Measurements from ENCODE around the gene LAG3.

Gene LAG3

DNA sequence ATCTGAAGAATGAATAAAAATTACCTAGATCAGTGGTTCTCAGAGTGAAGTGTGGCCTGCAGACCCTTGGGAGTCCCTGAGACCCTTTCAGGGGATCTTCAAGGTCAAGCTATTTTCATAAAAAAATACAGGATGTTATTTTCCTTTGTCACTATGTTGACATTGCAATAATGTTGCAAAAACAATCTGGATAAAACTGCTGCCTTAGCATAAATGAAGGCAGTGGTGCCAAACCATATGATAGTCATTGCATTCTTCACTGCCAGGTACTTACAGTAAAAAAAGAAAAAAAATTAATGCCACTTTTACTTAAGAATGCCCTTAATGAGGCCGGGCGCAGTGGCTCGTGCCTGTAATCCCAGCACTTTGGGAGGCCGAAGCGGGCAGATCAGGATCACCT is 15.0 kb downstream of the LAG3 start:
- H3K4me3 Mint-ChIP-seq, result no peak overlapping the region

DNA sequence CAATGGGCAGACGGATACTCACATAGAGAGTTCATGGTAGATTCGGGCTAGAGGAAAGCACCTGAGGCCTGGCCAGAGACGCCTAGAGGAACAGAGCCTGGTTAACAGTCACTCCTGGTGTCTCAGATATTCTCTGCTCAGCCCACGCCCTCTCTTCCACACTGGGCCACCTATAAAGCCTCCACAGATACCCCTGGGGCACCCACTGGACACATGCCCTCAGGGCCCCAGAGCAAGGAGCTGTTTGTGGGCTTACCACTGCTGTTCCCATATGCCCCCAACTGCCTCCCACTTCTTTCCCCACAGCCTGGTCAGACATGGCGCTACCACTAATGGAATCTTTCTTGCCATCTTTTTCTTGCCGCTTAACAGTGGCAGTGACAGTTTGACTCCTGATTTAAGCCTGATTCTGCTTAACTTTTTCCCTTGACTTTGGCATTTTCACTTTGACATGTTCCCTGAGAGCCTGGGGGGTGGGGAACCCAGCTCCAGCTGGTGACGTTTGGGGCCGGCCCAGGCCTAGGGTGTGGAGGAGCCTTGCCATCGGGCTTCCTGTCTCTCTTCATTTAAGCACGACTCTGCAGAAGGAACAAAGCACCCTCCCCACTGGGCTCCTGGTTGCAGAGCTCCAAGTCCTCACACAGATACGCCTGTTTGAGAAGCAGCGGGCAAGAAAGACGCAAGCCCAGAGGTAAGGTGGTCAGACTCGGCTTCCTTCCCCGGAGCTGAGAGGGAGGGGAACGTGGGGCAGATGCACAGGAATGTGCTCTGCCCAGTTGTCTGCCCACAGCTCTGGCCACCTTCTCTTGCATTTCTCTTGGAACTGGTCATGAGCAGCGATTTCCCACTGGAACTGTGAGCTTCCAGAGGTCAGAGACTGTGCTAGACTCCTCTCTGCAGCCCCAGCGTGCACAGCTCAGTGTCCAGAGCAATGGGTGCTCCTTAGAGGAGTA is 16.9 kb downstream of the LAG3 start, which contains the start of gene CD4:
Gene CD4 (plus strand): TSS at position 557 of the 953 bp plus-strand sequence. CDS start 10,611 bp downstream, outside the sequence.
- peaks cover 44% of the 10 kb centered on the region for H3K4me1 Mint-ChIP-seq
- TF ChIP-seq, protein P1, sequence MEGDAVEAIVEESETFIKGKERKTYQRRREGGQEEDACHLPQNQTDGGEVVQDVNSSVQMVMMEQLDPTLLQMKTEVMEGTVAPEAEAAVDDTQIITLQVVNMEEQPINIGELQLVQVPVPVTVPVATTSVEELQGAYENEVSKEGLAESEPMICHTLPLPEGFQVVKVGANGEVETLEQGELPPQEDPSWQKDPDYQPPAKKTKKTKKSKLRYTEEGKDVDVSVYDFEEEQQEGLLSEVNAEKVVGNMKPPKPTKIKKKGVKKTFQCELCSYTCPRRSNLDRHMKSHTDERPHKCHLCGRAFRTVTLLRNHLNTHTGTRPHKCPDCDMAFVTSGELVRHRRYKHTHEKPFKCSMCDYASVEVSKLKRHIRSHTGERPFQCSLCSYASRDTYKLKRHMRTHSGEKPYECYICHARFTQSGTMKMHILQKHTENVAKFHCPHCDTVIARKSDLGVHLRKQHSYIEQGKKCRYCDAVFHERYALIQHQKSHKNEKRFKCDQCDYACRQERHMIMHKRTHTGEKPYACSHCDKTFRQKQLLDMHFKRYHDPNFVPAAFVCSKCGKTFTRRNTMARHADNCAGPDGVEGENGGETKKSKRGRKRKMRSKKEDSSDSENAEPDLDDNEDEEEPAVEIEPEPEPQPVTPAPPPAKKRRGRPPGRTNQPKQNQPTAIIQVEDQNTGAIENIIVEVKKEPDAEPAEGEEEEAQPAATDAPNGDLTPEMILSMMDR (IDR thresholded peaks at IDR 0.05), result no peak
- H3K4me3 Mint-ChIP-seq, result no peak within 1 kb of the TSS
- H3K27ac Mint-ChIP-seq, result no peak within 1 kb of the TSS
- H3K9me3 Mint-ChIP-seq, result no peaks in the 10 kb centered on the region
- H3K36me3 Mint-ChIP-seq (ENCODE audit: low read depth), result no peaks in the 10 kb centered on the region
- peaks cover 3% of the 10 kb centered on the region for H3K27me3 Mint-ChIP-seq (ENCODE audit: low read depth, poor library complexity)
- DNase-seq, result no peak

More for the DNA sequence above, 15.0 kb downstream of the LAG3 start:
- DNase-seq, result no peak
- TF ChIP-seq, protein P1 (IDR thresholded peaks at IDR 0.05), result no peak
- Mint-ChIP-seq H3K27me3 (ENCODE audit: low read depth, poor library complexity) (peaks cover 3% of the 10 kb centered on the region), H3K9me3 (no peaks in the 10 kb centered on the region), H3K36me3 (ENCODE audit: low read depth) (no peaks in the 10 kb centered on the region), H3K4me1 (peaks cover 43% of the 10 kb centered on the region), H3K27ac (no peak overlapping the region)

GRCh38 chr12:6790496-6791150 is 18.3 kb downstream of the LAG3 start:
- Mint-ChIP-seq H3K36me3 (ENCODE audit: low read depth) (no peaks in the 10 kb centered on the region), H3K9me3 (no peaks in the 10 kb centered on the region), H3K27ac (no peak overlapping the region), H3K4me1 (peaks cover 44% of the 10 kb centered on the region), H3K27me3 (ENCODE audit: low read depth, poor library complexity) (peaks cover 3% of the 10 kb centered on the region), H3K4me3 (no peak overlapping the region)
- TF ChIP-seq, protein P1 (IDR thresholded peaks at IDR 0.05), result no peak
- DNase-seq, result no peak

GRCh38 chr12:6791931-6792520 is 19.7 kb downstream of the LAG3 start:
- DNase-seq, result no peak
- TF ChIP-seq, protein P1 (IDR thresholded peaks at IDR 0.05), result no peak
- Mint-ChIP-seq H3K27me3 (ENCODE audit: low read depth, poor library complexity) (peaks cover 3% of the 10 kb centered on the region), H3K36me3 (ENCODE audit: low read depth) (no peaks in the 10 kb centered on the region), H3K27ac (peak overlapping the region; percentile 90), H3K4me1 (peaks cover 47% of the 10 kb centered on the region), H3K4me3 (no peak overlapping the region), H3K9me3 (no peaks in the 10 kb centered on the region)

DNA sequence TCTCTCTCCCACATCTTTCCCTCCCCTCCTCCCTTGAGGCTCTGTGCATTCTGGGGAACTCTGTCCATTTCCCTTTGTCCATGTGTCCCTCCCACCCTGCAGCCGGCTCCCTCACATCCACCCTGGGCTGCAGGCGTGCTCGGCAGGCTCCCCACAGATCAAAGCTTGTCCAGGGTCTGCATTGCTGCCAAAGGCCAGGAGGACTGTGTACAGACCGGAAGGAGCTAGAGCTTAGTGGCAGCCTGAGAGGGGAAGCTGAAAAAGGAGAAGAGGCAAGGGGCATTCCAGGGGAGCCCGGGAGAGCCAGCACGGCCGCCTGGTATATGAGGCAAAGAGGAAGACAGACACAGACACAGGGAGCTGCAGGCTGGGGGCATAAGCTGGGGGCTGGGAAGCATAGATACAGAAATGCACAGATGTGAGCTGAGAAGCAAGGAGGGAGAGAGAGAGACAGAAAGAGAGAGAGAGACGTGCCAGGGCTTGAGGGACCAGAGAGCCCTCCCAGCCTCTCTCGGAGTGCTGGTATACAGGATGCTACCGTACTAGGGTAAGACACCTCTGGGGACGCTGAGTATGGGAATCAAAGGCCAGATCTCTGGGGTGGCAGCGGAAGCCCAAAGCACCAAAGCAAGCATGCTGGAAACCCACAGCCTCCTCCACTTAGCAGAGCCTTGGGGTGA is 20.3 kb downstream of the LAG3 start:
- H3K27ac Mint-ChIP-seq, result peak overlapping the region; percentile 90

More for the DNA sequence above, 20.3 kb downstream of the LAG3 start:
- Mint-ChIP-seq H3K27me3 (ENCODE audit: low read depth, poor library complexity) (peaks cover 3% of the 10 kb centered on the region), H3K9me3 (no peaks in the 10 kb centered on the region), H3K4me3 (peak overlapping the region; percentile 28), H3K4me1 (peaks cover 52% of the 10 kb centered on the region), H3K36me3 (ENCODE audit: low read depth) (no peaks in the 10 kb centered on the region)
- TF ChIP-seq, protein P1 (IDR thresholded peaks at IDR 0.05), result no peak
- DNase-seq, result peak; percentile 36
